ENCODE data around the gene RAB20.
"Not testable (repeated sequence)": the region's sequence is repeated elsewhere in the genome, so short reads cannot be mapped to it uniquely, and the experiment has no call there.

The RAB20 gene

GRCh38 chr13:110561344-110562035, at the start of gene RAB20:
Gene RAB20 (minus strand): TSS chr13:110561722. CDS start chr13:110561519, 203 bp downstream.
- DNase-seq (ENCODE audit: low read depth, low spot score) = no peak

GRCh38 chr13:110610955-110611595, 49.6 kb upstream of the RAB20 start:
- no peak for DNase-seq (ENCODE audit: low read depth, low spot score)

- DNase-seq (ENCODE audit: low read depth, low spot score) = no peak
Observed at GRCh38 chr13:110607675-110608224, 46.2 kb upstream of the RAB20 start.

- DNase-seq (ENCODE audit: low read depth, low spot score) = not testable (repeated sequence)
Observed at GRCh38 chr13:110606281-110606680, 44.8 kb upstream of the RAB20 start.

GRCh38 chr13:110605132-110605531, 43.6 kb upstream of the RAB20 start:
- no peak for DNase-seq (ENCODE audit: low read depth, low spot score)

- no peak for DNase-seq (ENCODE audit: low read depth, low spot score)
Observed at GRCh38 chr13:110600980-110601379, 39.5 kb upstream of the RAB20 start.

- no peak for DNase-seq (ENCODE audit: low read depth, low spot score)
Observed at GRCh38 chr13:110600261-110600819, 38.8 kb upstream of the RAB20 start.

- no peak for DNase-seq (ENCODE audit: low read depth, low spot score)
Observed at GRCh38 chr13:110597041-110597689, 35.6 kb upstream of the RAB20 start.

GRCh38 chr13:110593430-110594130, 32.1 kb upstream of the RAB20 start:
- DNase-seq (ENCODE audit: low read depth, low spot score) = no peak

GRCh38 chr13:110592665-110593064, 31.1 kb upstream of the RAB20 start:
- DNase-seq (ENCODE audit: low read depth, low spot score) = no peak

- DNase-seq (ENCODE audit: low read depth, low spot score) = no peak
Observed at GRCh38 chr13:110590577-110590976, 29.1 kb upstream of the RAB20 start.

GRCh38 chr13:110589793-110590390, 28.4 kb upstream of the RAB20 start:
- DNase-seq (ENCODE audit: low read depth, low spot score) = no peak

- DNase-seq (ENCODE audit: low read depth, low spot score) = no peak
Observed at GRCh38 chr13:110583178-110583865, 21.8 kb upstream of the RAB20 start.

GRCh38 chr13:110582421-110582954, 21.0 kb upstream of the RAB20 start:
- DNase-seq (ENCODE audit: low read depth, low spot score) = no peak

GRCh38 chr13:110581506-110582185, 20.1 kb upstream of the RAB20 start:
- no peak for DNase-seq (ENCODE audit: low read depth, low spot score)

GRCh38 chr13:110580800-110581199, 19.3 kb upstream of the RAB20 start:
- DNase-seq (ENCODE audit: low read depth, low spot score) = no peak

- no peak for DNase-seq (ENCODE audit: low read depth, low spot score)
Observed at GRCh38 chr13:110578363-110578762, 16.8 kb upstream of the RAB20 start.

- DNase-seq (ENCODE audit: low read depth, low spot score) = no peak
Observed at GRCh38 chr13:110576736-110577476, 15.4 kb upstream of the RAB20 start.

- no peak for DNase-seq (ENCODE audit: low read depth, low spot score)
Observed at GRCh38 chr13:110576070-110576394, 14.5 kb upstream of the RAB20 start.

Measured in activated CD4-positive, CD25-positive, alpha-beta regulatory T cell treated with anti-CD3 and anti-CD28 coated beads, Interleukin-2, amount 50 U/mL, for 16 hours (primary cell).